ENCODE data around the gene RAB8B.

The RAB8B gene

GRCh38 chr15:63188926-63189871 is at the start of gene RAB8B:
TSS of gene RAB8B (plus strand) at chr15:63189606. CDS start at chr15:63189625, 19 bp downstream.
- H3K4me1 ChIP-seq (ENCODE audit: control insufficient read depth, insufficient read depth, low read length), result peaks cover 4% of the 10 kb centered on the region
- H3K27me3 ChIP-seq (ENCODE audit: control insufficient read depth, insufficient read depth, low read length), result no peaks in the 10 kb centered on the region
- peak within 1 kb of the TSS; percentile 92 for H3K4me3 ChIP-seq (ENCODE audit: low read depth, low read length)
- no peaks in the 10 kb centered on the region for H3K9me3 ChIP-seq (ENCODE audit: control insufficient read depth, insufficient read depth, low read length)
- no peaks in the 10 kb centered on the region for H3K36me3 ChIP-seq (ENCODE audit: control insufficient read depth, insufficient read depth, low read length)
- peak within 1 kb of the TSS; percentile 71 for H3K9ac ChIP-seq (ENCODE audit: low read depth, low read length)

- no peak overlapping the region for H3K4me3 ChIP-seq (ENCODE audit: low read depth, low read length)
- H3K9me3 ChIP-seq (ENCODE audit: control insufficient read depth, insufficient read depth, low read length), result no peaks in the 10 kb centered on the region
- no peaks in the 10 kb centered on the region for H3K27me3 ChIP-seq (ENCODE audit: control insufficient read depth, insufficient read depth, low read length)
- H3K9ac ChIP-seq (ENCODE audit: low read depth, low read length), result no peak overlapping the region
- H3K4me1 ChIP-seq (ENCODE audit: control insufficient read depth, insufficient read depth, low read length), result no peaks in the 10 kb centered on the region
- no peaks in the 10 kb centered on the region for H3K36me3 ChIP-seq (ENCODE audit: control insufficient read depth, insufficient read depth, low read length)
These were observed 48.5 kb upstream of the RAB8B start for GRCh38 chr15:63140936-63141335.

- no peak overlapping the region for H3K4me3 ChIP-seq (ENCODE audit: low read depth, low read length)
- H3K4me1 ChIP-seq (ENCODE audit: control insufficient read depth, insufficient read depth, low read length), result no peaks in the 10 kb centered on the region
- no peak overlapping the region for H3K9ac ChIP-seq (ENCODE audit: low read depth, low read length)
- no peaks in the 10 kb centered on the region for H3K27me3 ChIP-seq (ENCODE audit: control insufficient read depth, insufficient read depth, low read length)
- H3K9me3 ChIP-seq (ENCODE audit: control insufficient read depth, insufficient read depth, low read length), result no peaks in the 10 kb centered on the region
- H3K36me3 ChIP-seq (ENCODE audit: control insufficient read depth, insufficient read depth, low read length), result no peaks in the 10 kb centered on the region
These were observed 44.0 kb upstream of the RAB8B start for GRCh38 chr15:63145426-63145825.

GRCh38 chr15:63146684-63147083 is 42.7 kb upstream of the RAB8B start:
- no peaks in the 10 kb centered on the region for H3K36me3 ChIP-seq (ENCODE audit: control insufficient read depth, insufficient read depth, low read length)
- no peaks in the 10 kb centered on the region for H3K4me1 ChIP-seq (ENCODE audit: control insufficient read depth, insufficient read depth, low read length)
- H3K9ac ChIP-seq (ENCODE audit: low read depth, low read length), result no peak overlapping the region
- H3K9me3 ChIP-seq (ENCODE audit: control insufficient read depth, insufficient read depth, low read length), result no peaks in the 10 kb centered on the region
- no peaks in the 10 kb centered on the region for H3K27me3 ChIP-seq (ENCODE audit: control insufficient read depth, insufficient read depth, low read length)
- H3K4me3 ChIP-seq (ENCODE audit: low read depth, low read length), result no peak overlapping the region

- H3K9me3 ChIP-seq (ENCODE audit: control insufficient read depth, insufficient read depth, low read length), result no peaks in the 10 kb centered on the region
- no peak overlapping the region for H3K9ac ChIP-seq (ENCODE audit: low read depth, low read length)
- no peaks in the 10 kb centered on the region for H3K27me3 ChIP-seq (ENCODE audit: control insufficient read depth, insufficient read depth, low read length)
- H3K4me3 ChIP-seq (ENCODE audit: low read depth, low read length), result no peak overlapping the region
- peaks cover 9% of the 10 kb centered on the region for H3K36me3 ChIP-seq (ENCODE audit: control insufficient read depth, insufficient read depth, low read length)
- H3K4me1 ChIP-seq (ENCODE audit: control insufficient read depth, insufficient read depth, low read length), result peaks cover 3% of the 10 kb centered on the region
These were observed 37.7 kb upstream of the RAB8B start for GRCh38 chr15:63151665-63152064.

- Histone ChIP-seq H3K9ac (ENCODE audit: low read depth, low read length) (no peak overlapping the region), H3K4me1 (ENCODE audit: control insufficient read depth, insufficient read depth, low read length) (peaks cover 3% of the 10 kb centered on the region), H3K27me3 (ENCODE audit: control insufficient read depth, insufficient read depth, low read length) (no peaks in the 10 kb centered on the region), H3K9me3 (ENCODE audit: control insufficient read depth, insufficient read depth, low read length) (no peaks in the 10 kb centered on the region), H3K4me3 (ENCODE audit: low read depth, low read length) (no peak overlapping the region), H3K36me3 (ENCODE audit: control insufficient read depth, insufficient read depth, low read length) (peaks cover 9% of the 10 kb centered on the region)
These were observed 33.9 kb upstream of the RAB8B start for GRCh38 chr15:63155486-63155885.

- peak overlapping the region; percentile 92 for H3K4me3 ChIP-seq (ENCODE audit: low read depth, low read length)
- H3K27me3 ChIP-seq (ENCODE audit: control insufficient read depth, insufficient read depth, low read length), result no peaks in the 10 kb centered on the region
- peak overlapping the region; percentile 86 for H3K9ac ChIP-seq (ENCODE audit: low read depth, low read length)
These were observed 33.2 kb upstream of the RAB8B start for GRCh38 chr15:63156086-63156710.

GRCh38 chr15:63156755-63157117 is 32.7 kb upstream of the RAB8B start:
- Histone ChIP-seq H3K9me3 (ENCODE audit: control insufficient read depth, insufficient read depth, low read length) (no peaks in the 10 kb centered on the region), H3K4me3 (ENCODE audit: low read depth, low read length) (peak overlapping the region; percentile 92), H3K9ac (ENCODE audit: low read depth, low read length) (peak overlapping the region; percentile 86), H3K27me3 (ENCODE audit: control insufficient read depth, insufficient read depth, low read length) (no peaks in the 10 kb centered on the region), H3K4me1 (ENCODE audit: control insufficient read depth, insufficient read depth, low read length) (peaks cover 3% of the 10 kb centered on the region), H3K36me3 (ENCODE audit: control insufficient read depth, insufficient read depth, low read length) (peaks cover 9% of the 10 kb centered on the region)

More at GRCh38 chr15:63156086-63156710, 33.2 kb upstream of the RAB8B start:
- Histone ChIP-seq H3K4me1 (ENCODE audit: control insufficient read depth, insufficient read depth, low read length) (peaks cover 3% of the 10 kb centered on the region), H3K9me3 (ENCODE audit: control insufficient read depth, insufficient read depth, low read length) (no peaks in the 10 kb centered on the region), H3K36me3 (ENCODE audit: control insufficient read depth, insufficient read depth, low read length) (peaks cover 9% of the 10 kb centered on the region)

- Histone ChIP-seq H3K4me1 (ENCODE audit: control insufficient read depth, insufficient read depth, low read length) (peaks cover 3% of the 10 kb centered on the region), H3K27me3 (ENCODE audit: control insufficient read depth, insufficient read depth, low read length) (no peaks in the 10 kb centered on the region), H3K4me3 (ENCODE audit: low read depth, low read length) (peak within 1 kb of the TSS; percentile 92), H3K9me3 (ENCODE audit: control insufficient read depth, insufficient read depth, low read length) (no peaks in the 10 kb centered on the region), H3K36me3 (ENCODE audit: control insufficient read depth, insufficient read depth, low read length) (peaks cover 9% of the 10 kb centered on the region), H3K9ac (ENCODE audit: low read depth, low read length) (peak within 1 kb of the TSS; percentile 86)
These were observed 32.1 kb upstream of the RAB8B start, which contains the start of gene RPS27L for GRCh38 chr15:63157118-63157843. TSS of gene RPS27L (minus strand) at chr15:63157477. CDS start at chr15:63157405, 72 bp downstream.

GRCh38 chr15:63157891-63158431 is 31.4 kb upstream of the RAB8B start:
- Histone ChIP-seq H3K4me1 (ENCODE audit: control insufficient read depth, insufficient read depth, low read length) (peaks cover 3% of the 10 kb centered on the region), H3K27me3 (ENCODE audit: control insufficient read depth, insufficient read depth, low read length) (no peaks in the 10 kb centered on the region), H3K4me3 (ENCODE audit: low read depth, low read length) (peak overlapping the region; percentile 92), H3K9ac (ENCODE audit: low read depth, low read length) (peak overlapping the region; percentile 86), H3K9me3 (ENCODE audit: control insufficient read depth, insufficient read depth, low read length) (no peaks in the 10 kb centered on the region), H3K36me3 (ENCODE audit: control insufficient read depth, insufficient read depth, low read length) (peaks cover 8% of the 10 kb centered on the region)

- no peaks in the 10 kb centered on the region for H3K36me3 ChIP-seq (ENCODE audit: control insufficient read depth, insufficient read depth, low read length)
- H3K27me3 ChIP-seq (ENCODE audit: control insufficient read depth, insufficient read depth, low read length), result no peaks in the 10 kb centered on the region
- no peak overlapping the region for H3K4me3 ChIP-seq (ENCODE audit: low read depth, low read length)
- no peak overlapping the region for H3K9ac ChIP-seq (ENCODE audit: low read depth, low read length)
- H3K9me3 ChIP-seq (ENCODE audit: control insufficient read depth, insufficient read depth, low read length), result no peaks in the 10 kb centered on the region
- peaks cover under 1% of the 10 kb centered on the region for H3K4me1 ChIP-seq (ENCODE audit: control insufficient read depth, insufficient read depth, low read length)
These were observed 28.8 kb upstream of the RAB8B start for GRCh38 chr15:63160638-63161037.

All from iPS-15b (cell line).